Activated naive CD8-positive, alpha-beta T cell treated with anti-CD3 and anti-CD28 coated beads, Interleukin-2, amount 50 U/mL, for 24 hours (primary cell): ENCODE measurements around the gene GRP.

ENCODE experiments used
- ATAC-seq: fragments of 150-1000 bp; cut with Tn5 transposase; one replicate; pipeline ENCODE4 v1.10.0; 2021
- DNase-seq: peaks from one replicate; pipeline ENCODE4 v3.0.0; 2021
- H3K27ac Mint-ChIP-seq: one replicate; pipeline ENCODE4 v1.8.0; 2021; ENCODE audit warnings: mild to moderate bottlenecking, mixed read lengths
- H3K27me3 Mint-ChIP-seq: one replicate; pipeline ENCODE4 v1.8.0; 2021; ENCODE audit warnings: mixed read lengths
- H3K36me3 Mint-ChIP-seq: one replicate; pipeline ENCODE4 v1.8.0; 2021; ENCODE audit warnings: low read depth, mixed read lengths
- H3K4me1 Mint-ChIP-seq: one replicate; pipeline ENCODE4 v1.8.0; 2021; ENCODE audit warnings: mixed read lengths
- H3K4me3 Mint-ChIP-seq: one replicate; pipeline ENCODE4 v1.8.0; 2021; ENCODE audit warnings: mild to moderate bottlenecking, moderate library complexity, mixed read lengths
- H3K9me3 Mint-ChIP-seq: one replicate; pipeline ENCODE4 v1.8.0; 2021; ENCODE audit warnings: mixed read lengths

The GRP gene

DNA sequence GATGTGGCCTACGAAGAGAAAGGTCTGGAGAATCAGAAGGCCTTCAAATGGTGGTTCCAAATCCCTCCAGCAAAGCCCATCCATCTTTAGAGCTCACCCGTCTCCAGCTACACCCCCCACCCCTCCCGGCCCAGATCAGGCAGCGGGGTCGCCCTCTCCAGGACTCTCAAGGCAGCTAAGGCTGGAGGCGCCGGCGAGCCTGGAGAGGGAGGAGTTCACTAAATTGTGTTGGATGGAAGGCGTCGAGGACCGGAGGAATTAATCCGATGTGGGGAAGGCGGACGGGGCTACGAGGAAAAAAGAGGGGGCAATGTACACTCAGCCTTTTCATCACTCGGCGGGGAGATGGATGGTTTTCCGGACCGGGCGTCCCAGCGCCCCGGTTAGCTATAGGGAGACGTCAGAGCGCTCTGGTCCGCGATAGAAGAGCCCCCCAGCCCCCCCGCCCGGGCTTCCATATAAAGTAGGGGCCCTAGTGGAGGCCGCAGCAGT lies at the start of gene GRP:
Gene GRP (plus strand): TSS at position 487 of the 492 bp plus-strand sequence. CDS start 108 bp downstream, outside the sequence.
- DNase-seq: no peak
- H3K27me3 Mint-ChIP-seq: peaks cover 69% of the 10 kb centered on the region
- ATAC-seq: no peak
- H3K4me1 Mint-ChIP-seq: peaks cover 6% of the 10 kb centered on the region
- H3K36me3 Mint-ChIP-seq: no peaks in the 10 kb centered on the region
- no peak within 1 kb of the TSS for H3K27ac Mint-ChIP-seq
- H3K4me3 Mint-ChIP-seq: no peak within 1 kb of the TSS
- no peaks in the 10 kb centered on the region for H3K9me3 Mint-ChIP-seq

DNA sequence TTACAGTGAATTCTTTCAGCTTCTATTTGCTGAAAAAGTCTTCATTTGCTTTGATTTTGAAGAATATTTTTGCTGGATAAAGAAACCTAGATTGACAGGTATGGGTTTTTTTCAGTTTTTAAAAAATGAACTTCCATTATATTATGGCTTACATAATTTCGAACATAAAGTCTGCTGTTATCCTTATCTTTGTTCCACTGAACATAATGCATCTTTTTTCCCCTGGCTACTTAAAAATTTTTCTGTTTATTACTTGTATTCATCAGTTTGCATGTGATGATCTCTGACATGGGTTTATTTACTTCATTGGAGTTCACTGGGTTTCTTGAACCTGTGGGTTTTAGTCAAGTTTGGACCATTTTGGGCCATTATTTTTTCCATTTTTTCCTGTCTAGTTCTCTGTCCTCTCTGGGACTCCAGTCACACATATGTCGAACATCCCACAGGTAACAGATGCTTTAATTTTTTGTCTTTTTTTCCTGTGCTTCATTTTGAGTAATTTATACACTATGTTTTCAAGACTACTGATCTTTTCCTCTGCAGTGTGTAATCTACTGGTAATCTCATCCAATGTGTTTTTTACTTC lies 47.2 kb upstream of the GRP start:
- H3K9me3 Mint-ChIP-seq: peaks cover 30% of the 10 kb centered on the region
- no peak overlapping the region for H3K27ac Mint-ChIP-seq
- no peaks in the 10 kb centered on the region for H3K4me1 Mint-ChIP-seq
- H3K27me3 Mint-ChIP-seq: peaks cover 12% of the 10 kb centered on the region
- H3K36me3 Mint-ChIP-seq: peaks cover 2% of the 10 kb centered on the region
- no peak for ATAC-seq
- no peak for DNase-seq
- no peak overlapping the region for H3K4me3 Mint-ChIP-seq

DNA sequence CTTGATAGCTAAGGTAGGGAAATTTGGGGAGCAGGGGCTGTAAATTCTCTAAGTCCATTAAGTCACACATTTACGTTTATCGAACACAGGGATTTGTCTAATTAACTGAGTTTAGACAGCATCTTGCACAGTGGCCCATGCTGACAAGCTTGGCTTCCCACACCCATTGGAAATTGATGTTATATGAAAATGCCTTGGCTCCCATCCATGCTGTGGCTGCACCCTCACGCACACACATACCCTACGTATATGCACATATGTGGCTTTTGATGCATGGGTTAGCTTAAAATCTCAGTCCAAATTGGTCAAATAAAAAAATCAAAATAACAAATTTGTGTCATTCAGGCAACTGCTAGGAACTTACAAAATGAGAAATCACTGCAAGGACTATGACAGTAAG lies 42.5 kb upstream of the GRP start:
- peaks cover 2% of the 10 kb centered on the region for H3K36me3 Mint-ChIP-seq
- no peak for DNase-seq
- no peak overlapping the region for H3K27ac Mint-ChIP-seq
- ATAC-seq: no peak
- H3K4me1 Mint-ChIP-seq: no peaks in the 10 kb centered on the region
- peaks cover 6% of the 10 kb centered on the region for H3K27me3 Mint-ChIP-seq
- peaks cover 15% of the 10 kb centered on the region for H3K9me3 Mint-ChIP-seq
- H3K4me3 Mint-ChIP-seq: no peak overlapping the region

DNA sequence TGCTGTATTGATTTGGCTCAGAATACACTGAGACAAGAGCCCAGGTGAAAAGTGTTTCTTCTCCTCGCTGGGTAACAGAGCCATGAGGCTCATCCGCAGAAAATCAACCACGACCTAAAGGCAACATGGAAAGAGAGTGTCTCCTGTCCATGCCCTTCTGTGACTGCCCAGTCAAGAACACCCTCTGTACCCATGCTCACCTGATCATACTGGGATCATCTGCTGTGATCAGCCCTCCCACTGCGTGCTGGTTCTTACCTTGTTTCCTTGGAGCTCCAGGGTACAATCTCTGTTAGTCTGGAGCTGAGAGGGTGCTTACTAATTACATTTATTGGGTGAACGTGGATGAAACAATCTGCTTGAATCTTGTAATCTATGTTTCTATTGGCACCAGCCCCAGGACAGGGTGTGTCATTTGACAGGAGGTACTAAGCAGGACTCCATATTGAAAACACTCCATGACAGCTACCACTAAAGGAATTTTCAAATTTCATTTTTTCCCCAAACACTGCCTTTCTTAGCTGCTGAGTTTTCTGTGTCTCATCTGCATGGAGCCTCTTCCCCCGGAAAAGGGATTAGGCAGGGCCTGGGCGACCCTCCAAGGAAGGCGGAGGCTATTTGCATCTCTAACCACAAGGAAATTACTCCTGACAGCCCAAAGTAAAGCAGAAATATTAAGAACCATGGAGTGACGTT lies 39.7 kb upstream of the GRP start:
- ATAC-seq (no peak), DNase-seq (no peak)
- Mint-ChIP-seq H3K9me3 (no peaks in the 10 kb centered on the region), H3K36me3 (no peaks in the 10 kb centered on the region), H3K27me3 (peaks cover 11% of the 10 kb centered on the region), H3K27ac (no peak overlapping the region), H3K4me3 (no peak overlapping the region), H3K4me1 (no peaks in the 10 kb centered on the region)

DNA sequence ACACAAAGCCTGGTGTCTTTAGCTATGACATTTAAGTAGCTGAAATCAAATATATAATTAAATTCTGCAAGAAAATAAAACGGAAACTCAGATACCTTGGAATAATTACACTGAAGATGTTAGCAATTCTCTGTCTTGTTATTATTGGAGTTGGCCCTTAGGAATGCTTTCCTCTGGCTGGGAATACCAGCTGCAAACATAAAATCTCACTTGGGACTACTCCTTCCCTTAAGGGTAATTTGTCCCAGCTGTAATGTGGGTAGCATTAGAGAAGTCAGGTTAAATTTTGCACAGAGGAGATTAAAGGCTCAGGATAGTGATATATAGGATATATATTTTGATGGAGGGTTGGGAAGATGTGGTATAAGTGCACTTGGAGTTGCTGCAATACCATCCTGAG lies 37.3 kb upstream of the GRP start:
- H3K9me3 Mint-ChIP-seq: no peaks in the 10 kb centered on the region
- no peaks in the 10 kb centered on the region for H3K36me3 Mint-ChIP-seq
- H3K27ac Mint-ChIP-seq: no peak overlapping the region
- ATAC-seq (no peak), DNase-seq (no peak)
- H3K27me3 Mint-ChIP-seq: peaks cover 8% of the 10 kb centered on the region
- H3K4me3 Mint-ChIP-seq: no peak overlapping the region
- H3K4me1 Mint-ChIP-seq: no peaks in the 10 kb centered on the region

DNA sequence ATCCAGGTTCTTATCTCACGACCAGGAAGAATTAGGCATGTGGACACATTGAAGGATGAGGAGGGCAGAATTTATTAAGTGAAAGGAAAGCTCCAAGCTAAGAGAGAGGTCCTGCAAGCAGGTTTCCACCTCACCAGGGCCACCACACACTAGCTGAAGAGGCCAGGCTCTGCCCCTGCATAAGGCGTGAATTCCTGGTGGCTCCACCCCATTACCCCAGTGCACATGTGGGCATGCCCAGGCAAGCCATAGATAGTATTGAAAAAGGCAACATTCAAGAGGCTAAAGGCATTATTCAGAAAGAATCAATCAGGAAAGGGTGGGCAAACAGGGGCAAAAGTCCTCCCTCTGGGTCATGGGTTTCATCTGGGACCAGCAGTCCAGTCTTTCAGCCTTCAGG lies 30.9 kb upstream of the GRP start:
- ATAC-seq (no peak), DNase-seq (no peak)
- H3K36me3 Mint-ChIP-seq: no peaks in the 10 kb centered on the region
- peaks cover 5% of the 10 kb centered on the region for H3K27me3 Mint-ChIP-seq
- H3K4me3 Mint-ChIP-seq: no peak overlapping the region
- H3K4me1 Mint-ChIP-seq: no peaks in the 10 kb centered on the region
- no peaks in the 10 kb centered on the region for H3K9me3 Mint-ChIP-seq
- no peak overlapping the region for H3K27ac Mint-ChIP-seq

DNA sequence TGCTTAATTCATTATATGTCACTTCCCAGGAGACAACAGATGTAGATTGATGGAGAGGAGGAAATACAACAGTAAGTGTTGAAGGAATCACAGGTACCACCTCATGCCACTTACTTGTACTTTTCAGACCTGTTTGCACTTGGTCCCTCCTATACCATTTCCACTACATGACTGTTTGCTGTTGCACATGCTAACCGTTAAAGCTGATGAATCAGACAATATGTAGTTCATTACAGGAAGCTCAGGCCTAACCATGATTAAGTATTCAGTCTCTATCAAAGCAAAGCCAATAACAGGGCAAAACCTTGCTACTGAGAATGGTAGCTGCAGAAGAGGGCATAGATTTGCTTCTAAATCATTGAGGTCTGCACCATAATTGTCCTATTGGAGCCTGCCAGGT lies 30.2 kb upstream of the GRP start:
- Mint-ChIP-seq H3K4me1 (no peaks in the 10 kb centered on the region), H3K4me3 (no peak overlapping the region), H3K36me3 (no peaks in the 10 kb centered on the region), H3K9me3 (no peaks in the 10 kb centered on the region), H3K27me3 (peaks cover 5% of the 10 kb centered on the region), H3K27ac (no peak overlapping the region)
- ATAC-seq (no peak), DNase-seq (no peak)

DNA sequence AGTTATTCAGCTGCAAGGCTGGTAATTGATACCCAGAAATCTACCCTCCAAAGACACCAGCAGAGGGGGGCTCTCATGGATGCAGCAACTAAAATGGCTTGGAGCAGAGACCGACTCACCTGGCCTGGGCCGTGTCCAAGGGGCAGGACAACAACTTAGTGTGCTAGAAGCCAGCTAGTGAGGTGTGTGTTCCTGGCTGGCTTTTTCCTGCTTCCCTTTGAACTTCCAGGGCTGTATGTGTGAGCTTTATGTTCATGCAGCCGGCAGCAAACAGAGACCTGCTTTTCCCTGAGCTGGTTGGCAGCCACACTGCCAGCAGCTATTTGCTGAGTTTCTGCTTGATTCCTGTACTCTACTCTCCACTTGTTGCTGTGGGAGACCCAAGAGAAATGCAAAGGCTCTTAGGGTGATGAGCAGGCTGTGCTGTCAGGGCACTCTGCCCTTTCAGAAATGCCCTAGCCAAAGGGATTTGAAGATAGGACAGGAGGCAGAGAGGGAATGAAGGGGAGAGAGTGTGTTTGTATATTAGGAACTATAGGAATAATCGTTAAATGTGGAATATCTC lies 23.7 kb upstream of the GRP start:
- no peak overlapping the region for H3K27ac Mint-ChIP-seq
- H3K9me3 Mint-ChIP-seq: no peaks in the 10 kb centered on the region
- H3K4me3 Mint-ChIP-seq: no peak overlapping the region
- no peak for DNase-seq
- no peak for ATAC-seq
- H3K4me1 Mint-ChIP-seq: no peaks in the 10 kb centered on the region
- peaks cover 20% of the 10 kb centered on the region for H3K27me3 Mint-ChIP-seq
- no peaks in the 10 kb centered on the region for H3K36me3 Mint-ChIP-seq

DNA sequence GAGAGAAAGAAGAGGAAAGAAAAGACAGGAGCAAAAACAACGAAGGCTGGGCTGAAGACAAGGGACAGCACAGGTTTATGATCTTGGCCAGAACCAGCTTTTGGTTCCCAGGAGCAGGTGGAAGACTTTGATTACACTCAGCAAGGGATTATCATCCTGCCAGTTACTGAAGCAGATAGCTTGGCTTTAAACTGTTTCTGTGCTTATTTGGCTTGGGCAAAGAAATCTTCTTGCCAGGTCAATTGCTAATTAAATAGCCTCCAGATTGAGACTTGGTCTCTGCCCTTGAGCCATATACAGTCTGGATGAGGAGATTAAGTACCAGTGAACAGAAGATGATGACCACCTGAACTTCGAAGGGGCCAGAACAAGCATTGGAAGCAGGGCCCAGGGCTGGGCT lies 22.3 kb upstream of the GRP start:
- no peaks in the 10 kb centered on the region for H3K4me1 Mint-ChIP-seq
- H3K9me3 Mint-ChIP-seq: no peaks in the 10 kb centered on the region
- H3K27ac Mint-ChIP-seq: no peak overlapping the region
- H3K4me3 Mint-ChIP-seq: no peak overlapping the region
- peaks cover 22% of the 10 kb centered on the region for H3K27me3 Mint-ChIP-seq
- no peak for DNase-seq
- no peaks in the 10 kb centered on the region for H3K36me3 Mint-ChIP-seq
- ATAC-seq: no peak

DNA sequence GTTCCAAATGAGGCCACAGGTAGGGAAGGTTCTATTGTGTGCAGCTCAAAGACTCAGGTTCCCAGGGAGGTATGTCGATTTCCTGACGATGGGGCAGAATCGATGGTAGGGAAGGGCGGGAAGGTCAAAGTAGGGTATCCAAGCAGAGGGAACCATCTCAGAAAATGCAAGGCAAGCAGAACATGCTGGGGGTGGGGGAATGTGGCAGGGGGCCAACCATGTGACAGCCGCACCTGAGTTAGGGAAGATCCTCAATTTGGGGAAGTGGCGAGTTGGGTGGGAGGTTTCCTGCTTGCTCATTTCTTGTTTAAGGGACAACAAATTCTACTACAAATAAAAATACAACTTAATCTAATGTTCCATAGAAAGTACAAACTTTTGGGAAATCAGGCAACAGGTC lies 21.7 kb upstream of the GRP start:
- Mint-ChIP-seq H3K36me3 (no peaks in the 10 kb centered on the region), H3K9me3 (no peaks in the 10 kb centered on the region), H3K27ac (no peak overlapping the region), H3K27me3 (peaks cover 20% of the 10 kb centered on the region), H3K4me1 (no peaks in the 10 kb centered on the region), H3K4me3 (no peak overlapping the region)
- DNase-seq (no peak), ATAC-seq (no peak)

DNA sequence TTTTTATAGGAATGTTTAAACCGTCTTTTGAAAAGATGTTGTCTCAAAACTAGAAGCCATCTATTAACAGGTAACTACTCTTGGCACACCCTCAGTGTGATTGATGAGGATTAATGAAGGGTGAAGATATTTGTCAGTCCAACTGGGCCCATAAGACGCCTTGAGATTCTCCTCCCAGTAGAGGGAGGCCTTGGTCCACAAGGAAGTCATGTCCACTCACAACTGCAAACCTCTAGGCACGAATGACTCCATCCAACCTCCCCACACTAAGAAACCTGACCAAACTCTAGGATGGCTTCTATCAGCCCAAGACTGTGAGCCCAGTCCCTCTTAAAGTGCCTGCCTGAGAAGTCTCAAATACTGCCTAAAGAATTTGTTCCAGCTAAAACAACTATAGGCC lies 19.2 kb upstream of the GRP start:
- Mint-ChIP-seq H3K4me3 (no peak overlapping the region), H3K27me3 (peaks cover 16% of the 10 kb centered on the region), H3K36me3 (no peaks in the 10 kb centered on the region), H3K27ac (no peak overlapping the region), H3K4me1 (no peaks in the 10 kb centered on the region), H3K9me3 (no peaks in the 10 kb centered on the region)
- ATAC-seq (no peak), DNase-seq (no peak)

DNA sequence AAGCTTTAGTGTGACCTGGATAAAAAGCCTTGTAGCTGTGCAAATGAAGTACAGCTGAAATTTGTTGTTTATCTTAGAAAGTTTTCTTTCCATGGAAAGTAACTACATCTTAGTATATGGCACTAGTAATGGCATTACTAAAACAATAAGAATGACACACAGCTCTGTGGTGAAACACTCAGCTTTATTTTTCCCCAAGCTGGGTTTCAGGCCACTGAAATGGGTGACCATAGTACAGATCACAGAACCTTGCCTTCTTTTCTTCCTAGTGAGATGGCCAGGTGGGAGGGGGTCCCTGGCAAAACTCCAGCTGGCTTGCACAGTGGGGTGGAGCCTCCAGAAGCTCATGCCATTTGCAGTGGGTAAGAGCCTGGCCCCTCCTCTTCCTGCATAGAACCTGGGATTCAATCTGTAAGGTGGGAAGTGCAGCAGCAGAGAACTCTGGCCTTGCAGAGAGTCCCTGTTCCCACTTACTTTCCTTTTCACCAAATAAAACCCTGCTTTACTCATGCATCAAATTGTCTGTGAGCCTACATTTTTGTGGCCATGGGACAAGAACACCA lies 17.6 kb upstream of the GRP start:
- no peaks in the 10 kb centered on the region for H3K4me1 Mint-ChIP-seq
- ATAC-seq: no peak
- no peaks in the 10 kb centered on the region for H3K36me3 Mint-ChIP-seq
- no peak for DNase-seq
- H3K27ac Mint-ChIP-seq: no peak overlapping the region
- H3K9me3 Mint-ChIP-seq: no peaks in the 10 kb centered on the region
- peaks cover 15% of the 10 kb centered on the region for H3K27me3 Mint-ChIP-seq
- H3K4me3 Mint-ChIP-seq: no peak overlapping the region

DNA sequence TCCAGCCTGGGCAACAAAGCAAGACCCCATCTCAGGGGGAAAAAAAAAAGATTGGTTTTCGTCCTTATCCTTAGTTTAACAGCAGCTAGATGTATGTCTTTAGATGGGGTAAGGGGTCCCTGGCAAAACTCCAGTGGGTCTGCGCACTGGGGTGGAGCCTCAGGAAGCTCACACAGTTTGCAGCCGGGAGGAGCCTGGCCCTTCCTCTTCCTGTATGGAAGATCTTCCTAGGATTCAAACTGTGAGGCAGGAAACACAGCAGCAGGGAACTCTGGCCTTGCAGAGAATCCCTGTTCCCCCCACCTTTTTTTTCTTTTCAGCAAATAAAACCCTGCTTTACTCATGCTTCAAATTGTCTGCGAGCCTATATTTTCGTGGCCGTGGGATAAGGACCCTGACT lies 12.5 kb upstream of the GRP start:
- no peak for ATAC-seq

DNA sequence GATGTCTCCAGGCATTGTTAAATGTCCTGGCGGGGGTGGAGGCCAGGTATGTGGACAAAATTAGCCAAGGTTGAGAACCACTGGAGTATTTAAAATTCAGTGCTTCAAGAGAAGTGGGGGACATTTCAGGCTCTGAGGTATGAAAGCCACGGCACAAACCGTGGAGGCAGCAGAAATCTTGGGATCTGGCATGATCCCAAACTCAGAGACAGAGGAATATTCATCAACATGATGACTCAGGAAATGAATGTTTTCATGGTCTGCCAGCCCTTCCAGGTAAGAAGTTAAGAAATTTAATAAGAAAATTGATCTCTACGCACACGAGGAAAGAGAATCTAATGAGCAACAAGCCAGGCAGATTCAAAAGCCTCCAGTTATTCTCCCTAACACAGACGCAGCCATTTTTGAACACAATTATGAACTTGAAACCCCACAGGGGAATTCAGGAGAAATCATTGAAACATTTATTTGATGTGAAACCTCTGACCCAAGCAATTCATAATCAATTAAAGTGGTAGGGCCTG lies 11.3 kb upstream of the GRP start:
- no peaks in the 10 kb centered on the region for H3K36me3 Mint-ChIP-seq
- no peak overlapping the region for H3K4me3 Mint-ChIP-seq
- no peaks in the 10 kb centered on the region for H3K4me1 Mint-ChIP-seq
- no peak overlapping the region for H3K27ac Mint-ChIP-seq
- DNase-seq (no peak), ATAC-seq (no peak)
- no peaks in the 10 kb centered on the region for H3K9me3 Mint-ChIP-seq
- peaks cover 12% of the 10 kb centered on the region for H3K27me3 Mint-ChIP-seq

More for the DNA sequence above, 12.5 kb upstream of the GRP start:
- Mint-ChIP-seq H3K4me3 (no peak overlapping the region), H3K27ac (no peak overlapping the region), H3K36me3 (no peaks in the 10 kb centered on the region), H3K9me3 (no peaks in the 10 kb centered on the region), H3K4me1 (no peaks in the 10 kb centered on the region), H3K27me3 (peaks cover 12% of the 10 kb centered on the region)
- no peak for DNase-seq

DNA sequence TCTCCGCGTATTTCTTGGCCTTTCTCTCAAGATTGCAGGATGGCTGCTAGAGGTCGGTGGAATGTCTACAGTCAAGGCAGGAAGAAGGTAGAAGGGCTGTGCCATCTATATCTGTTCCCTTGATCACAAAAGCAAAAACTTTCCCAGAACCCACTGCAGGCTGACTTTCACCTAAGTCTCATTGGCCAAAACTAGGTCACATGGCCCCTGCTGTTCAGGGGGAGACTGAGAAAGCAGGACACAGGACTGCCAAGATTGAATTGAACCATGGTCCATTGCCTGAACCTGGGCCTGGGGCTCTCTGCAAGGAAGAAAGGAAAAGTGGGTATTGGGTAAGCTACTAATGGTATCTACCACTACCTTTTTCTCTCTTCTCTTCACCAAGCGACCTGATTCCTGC lies 9.7 kb upstream of the GRP start:
- H3K27me3 Mint-ChIP-seq: peaks cover 22% of the 10 kb centered on the region
- DNase-seq (no peak), ATAC-seq (no peak)
- H3K9me3 Mint-ChIP-seq: no peaks in the 10 kb centered on the region
- no peak overlapping the region for H3K27ac Mint-ChIP-seq
- no peaks in the 10 kb centered on the region for H3K36me3 Mint-ChIP-seq
- H3K4me3 Mint-ChIP-seq: no peak overlapping the region
- H3K4me1 Mint-ChIP-seq: no peaks in the 10 kb centered on the region
